Forelimb muscle (tissue), 1 donor: ENCODE results near the gene TMEM117. TPM values are rescaled to one million over a fixed set of nuclear protein-coding genes. Genes with fewer than 3 reads are reported as not detected.

Experiments used
- DNase-seq: peaks from one replicate; pipeline ENCODE4 v3.0.0-alpha.2; 2013; ENCODE audit warnings: low read depth
- polyA plus RNA-seq: library from polyadenylated mRNA; unstranded; fragments of 120-200 nt; gene quantifications from one replicate; pipeline ENCODE4 v1.2.1, GENCODE V29; 2013; ENCODE audit not compliant: insufficient read length

TMEM117 gene
- polyA plus RNA-seq: 8.5 TPM

DNA sequence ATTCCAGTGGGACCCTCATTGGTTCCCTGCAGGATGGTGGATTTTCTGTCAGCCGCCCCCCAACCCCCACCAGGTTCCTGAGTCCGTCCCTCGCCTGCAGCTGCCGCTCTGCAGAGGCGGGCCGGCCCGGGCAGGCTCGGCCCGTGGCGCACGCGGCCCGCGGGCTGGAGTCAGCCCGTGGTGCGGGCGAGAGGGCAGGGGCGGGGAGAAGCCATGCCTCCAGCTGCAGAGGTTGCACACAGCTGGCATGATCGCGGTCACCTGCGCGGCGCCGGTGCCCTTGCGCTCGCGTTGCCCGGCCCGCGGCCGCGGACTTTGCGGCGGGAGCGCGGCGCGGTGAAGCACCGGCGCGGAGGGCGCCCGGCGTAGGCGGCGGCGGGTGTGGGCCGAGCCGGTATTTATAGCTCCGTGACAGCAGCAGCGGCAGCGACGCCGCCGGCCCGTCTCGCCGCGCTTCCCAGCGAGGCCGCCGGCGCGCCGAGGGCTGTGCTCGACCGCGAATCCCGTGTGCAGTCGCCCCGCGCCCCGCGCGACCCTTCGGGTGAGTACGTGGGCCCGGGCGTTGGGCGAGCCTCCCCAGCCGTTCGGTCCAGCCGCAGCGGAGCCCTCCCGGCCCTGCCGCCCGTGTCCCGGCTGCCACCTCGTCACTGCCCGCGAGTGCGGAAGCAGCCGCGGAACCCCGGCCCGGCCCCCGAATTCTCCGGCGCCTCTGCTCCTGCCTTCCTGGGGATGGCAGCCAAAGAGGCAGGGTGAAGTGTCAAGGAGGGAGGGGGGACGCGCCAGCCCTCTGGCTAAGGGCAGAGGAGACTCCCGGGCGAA is at the start of gene TMEM117:
TMEM117 (plus strand) TSS at position 426 of the 819 bp plus-strand sequence.
- peak; percentile 17 for DNase-seq

DNA sequence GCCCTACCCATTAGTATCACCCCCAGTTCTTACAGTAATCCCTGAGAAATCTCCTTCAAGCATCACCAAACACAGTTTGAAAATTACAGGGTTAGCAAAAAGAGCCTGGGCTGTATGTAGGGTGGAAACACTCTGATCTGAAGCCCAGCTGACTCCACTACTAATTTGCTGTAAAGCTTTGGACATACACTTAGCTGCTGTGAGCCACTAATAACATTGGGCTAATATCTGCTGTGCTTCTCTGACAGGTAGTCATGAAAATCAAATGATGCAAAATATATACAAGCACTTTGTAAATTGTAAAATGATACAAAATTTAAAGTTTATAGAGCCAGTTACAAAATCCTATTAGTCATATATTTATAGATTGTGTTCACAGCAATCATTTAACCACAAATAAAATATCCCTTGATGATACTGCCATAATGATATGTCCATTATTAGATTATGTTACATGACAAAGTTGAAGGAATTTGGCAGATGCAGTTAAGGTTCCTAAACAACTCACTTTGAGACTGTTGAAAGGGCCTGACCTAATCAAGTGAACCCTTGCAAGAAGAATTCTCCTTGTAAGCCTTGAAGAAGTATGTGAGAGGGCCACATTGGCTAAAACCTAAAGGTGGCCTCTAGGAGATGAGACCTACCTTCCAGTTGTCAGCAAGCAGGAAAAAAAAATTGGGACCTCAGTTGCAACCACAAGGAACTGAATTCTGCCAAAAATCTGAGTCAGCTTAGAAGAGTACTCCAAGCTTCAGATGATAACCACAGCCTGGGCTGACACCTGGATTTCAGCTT is 48.8 kb upstream of the TMEM117 start:
- no peak for DNase-seq

DNA sequence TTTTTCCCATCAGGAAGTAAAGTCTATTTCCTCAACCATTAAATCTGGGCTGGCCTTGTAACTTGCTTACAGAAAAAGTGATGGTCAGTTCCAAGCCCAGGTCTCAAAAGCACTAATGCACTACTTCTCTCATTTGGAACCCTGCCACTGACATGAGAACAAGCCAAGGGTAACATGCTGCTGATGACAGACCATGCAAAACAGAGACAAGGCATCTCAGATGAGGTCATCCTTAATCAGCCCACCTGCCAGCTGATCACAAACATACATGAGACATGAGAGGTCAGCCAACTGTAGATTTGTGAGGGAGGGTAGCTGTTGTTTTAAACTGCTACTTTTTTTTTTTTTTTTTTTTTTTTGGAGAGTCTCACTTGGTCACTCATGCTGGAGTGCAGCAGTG is 45.9 kb upstream of the TMEM117 start:
- peak; percentile 22 for DNase-seq

DNA sequence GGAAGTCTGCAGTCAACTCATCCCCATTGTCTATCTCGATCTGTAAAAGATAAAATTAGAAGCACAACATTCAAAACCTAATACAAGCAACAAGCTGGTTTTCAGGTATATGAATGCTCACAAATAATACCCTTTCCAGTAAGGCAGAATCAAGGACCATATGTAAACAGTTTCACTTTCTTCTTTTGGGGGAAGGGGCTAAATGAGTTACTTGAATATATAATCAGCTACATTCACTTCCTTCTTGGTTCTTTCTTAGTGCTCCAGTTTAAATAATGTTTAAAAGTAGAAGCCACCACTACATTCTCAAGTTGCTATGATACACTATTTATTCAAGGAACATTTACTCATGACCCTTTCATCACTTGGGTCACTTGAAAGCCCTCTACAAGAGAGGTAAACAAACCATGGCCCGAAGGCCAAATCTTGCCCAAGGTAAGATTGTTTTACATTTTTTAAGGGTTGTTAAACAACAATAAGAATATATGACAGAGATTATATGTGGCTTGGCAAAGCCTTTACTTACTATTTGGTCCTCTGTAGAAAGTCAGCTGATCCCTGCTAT is 40.1 kb upstream of the TMEM117 start:
- DNase-seq: no peak

DNA sequence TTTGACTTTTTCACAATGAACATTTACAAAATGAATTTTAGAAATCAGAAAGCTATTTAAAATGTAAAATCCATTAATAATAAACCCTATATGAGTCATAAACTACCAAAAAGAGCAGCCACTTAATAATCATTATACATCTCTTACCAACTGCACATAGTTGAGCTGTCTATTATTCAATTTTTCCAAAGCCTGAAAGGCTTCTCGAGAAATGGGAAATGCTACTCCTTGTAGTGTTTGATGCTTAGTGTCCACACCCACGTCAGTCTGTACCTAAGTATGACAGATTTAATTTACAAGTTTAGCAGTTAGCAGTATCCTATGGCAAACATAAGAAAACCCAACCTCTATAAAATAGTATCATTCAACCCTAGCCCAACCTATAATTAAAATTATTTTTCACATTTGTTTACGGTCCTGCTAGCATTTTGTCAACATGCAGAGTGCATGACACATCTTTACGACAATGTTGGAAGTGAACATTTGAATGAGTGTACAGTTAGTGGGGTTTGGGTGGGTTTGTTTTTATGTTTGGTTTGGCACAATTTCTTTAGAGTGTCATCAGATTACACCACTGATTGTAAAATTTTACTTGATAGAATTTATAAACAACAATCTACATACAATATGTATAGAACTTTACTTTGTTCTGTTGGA is 38.2 kb upstream of the TMEM117 start:
- DNase-seq: no peak

DNA sequence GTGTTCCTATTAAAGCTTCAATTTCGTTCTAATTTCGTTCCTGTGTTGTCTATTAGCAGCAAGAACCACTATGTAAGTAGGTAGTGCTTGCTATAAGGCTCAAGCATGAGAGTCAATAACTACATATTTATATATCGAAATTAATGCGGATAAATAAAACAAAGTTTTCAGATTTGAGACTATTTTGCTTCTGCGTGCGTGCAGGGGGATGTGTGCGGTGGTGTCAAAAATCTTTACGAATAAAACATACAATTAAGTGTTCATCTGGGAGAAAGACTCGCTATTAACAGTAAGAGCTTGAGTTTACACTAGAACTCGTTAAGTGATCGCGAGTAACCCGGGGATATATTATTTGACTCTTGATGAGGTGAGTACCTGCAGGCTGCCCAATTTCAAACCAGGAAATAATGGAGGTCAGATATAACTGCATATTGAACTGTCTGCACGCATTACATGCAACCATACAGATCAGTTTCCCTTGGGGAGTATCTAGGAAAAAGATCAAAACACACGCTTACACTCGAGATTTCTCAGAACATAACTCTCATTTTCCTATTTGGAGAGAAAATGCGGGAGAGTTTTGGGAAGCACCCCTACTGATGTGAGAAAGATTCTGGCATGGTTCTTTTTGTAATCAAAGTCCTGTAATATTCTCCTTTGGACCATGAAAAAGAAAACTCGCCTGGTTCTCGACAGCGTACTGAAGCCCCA is 30.6 kb upstream of the TMEM117 start:
- peak; percentile 6 for DNase-seq

DNA sequence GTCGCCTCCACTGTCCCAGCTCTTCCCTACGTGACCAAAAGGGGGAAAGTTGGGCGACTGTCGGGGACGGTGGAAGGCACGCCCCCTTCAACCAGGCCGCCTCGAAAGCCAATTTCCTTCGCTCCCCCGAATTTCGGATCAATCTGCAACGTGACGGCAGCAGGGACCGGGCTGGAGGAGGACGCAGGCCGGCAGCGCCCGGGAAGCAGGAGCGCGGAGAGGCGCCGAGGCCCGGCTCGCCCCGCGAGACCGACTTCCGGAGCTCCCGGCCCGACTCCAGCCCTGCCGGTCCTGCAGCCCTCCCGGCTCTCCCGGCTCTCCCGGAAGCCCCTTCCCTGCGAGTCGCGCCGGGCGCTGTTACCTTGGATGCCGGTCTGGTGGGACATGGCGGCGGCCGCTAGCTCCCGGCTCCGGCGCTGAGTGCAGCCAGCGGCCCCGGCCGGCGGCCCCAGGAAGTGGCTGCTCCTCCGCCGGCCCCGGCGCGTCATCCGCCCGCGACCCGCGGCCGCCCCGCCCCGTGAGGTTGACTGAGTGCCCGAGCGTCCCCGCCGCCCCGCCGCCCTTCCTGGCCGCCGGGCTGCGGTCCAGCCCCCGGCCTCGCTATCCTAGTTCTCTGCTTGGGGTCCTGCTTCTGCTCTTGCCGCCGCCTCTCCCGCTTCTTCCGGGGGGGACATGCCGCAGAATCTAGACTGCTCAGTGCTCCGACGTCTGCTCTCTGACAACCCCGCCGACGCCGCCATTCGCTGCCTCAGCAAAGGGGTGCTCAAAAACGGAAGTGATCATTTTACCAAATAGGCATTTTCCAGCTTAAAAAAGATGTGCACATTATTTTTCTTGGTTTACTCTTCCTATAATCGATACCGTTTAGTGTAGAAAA is 29.8 kb upstream of the TMEM117 start, which contains the start of gene TWF1:
TWF1 (minus strand) TSS at position 458 of the 877 bp plus-strand sequence; CDS start at position 386, 72 bp downstream.
- DNase-seq: peak; percentile 59

DNA sequence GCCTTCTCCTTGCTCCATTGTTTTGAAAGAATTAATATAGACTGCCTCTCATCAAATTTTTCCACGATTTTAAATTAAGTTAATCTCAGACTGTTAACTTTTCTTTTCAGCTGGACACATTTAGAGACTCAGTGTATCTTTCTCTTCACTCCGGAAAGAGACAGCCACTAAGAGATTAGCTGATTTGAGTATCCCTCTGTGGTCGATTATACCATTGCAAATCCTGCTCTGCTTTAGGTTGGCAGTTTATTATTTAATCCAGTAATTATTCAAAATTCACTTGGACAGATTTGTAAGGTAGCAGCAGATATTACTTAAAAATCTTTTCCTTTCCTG is 29.2 kb upstream of the TMEM117 start:
- DNase-seq: no peak

DNA sequence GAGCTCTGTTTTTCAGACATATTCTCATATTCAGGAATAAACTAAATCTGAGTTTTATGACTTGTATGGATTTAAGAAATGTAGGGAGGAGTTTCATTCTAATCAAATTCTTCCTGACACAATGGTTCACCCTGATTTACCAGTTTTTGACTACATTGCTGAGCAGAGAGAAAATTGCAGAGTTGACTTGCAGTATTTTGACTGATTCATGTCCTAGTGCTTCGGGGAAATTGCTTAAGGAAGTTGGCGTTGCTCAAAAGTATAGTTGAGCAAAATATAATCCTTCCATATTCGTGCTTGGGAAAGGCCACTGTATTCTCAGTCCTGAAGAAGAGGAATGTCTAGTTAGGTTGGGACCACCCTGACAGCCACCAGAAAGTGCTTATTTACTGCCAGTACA is 28.5 kb upstream of the TMEM117 start:
- no peak for DNase-seq

DNA sequence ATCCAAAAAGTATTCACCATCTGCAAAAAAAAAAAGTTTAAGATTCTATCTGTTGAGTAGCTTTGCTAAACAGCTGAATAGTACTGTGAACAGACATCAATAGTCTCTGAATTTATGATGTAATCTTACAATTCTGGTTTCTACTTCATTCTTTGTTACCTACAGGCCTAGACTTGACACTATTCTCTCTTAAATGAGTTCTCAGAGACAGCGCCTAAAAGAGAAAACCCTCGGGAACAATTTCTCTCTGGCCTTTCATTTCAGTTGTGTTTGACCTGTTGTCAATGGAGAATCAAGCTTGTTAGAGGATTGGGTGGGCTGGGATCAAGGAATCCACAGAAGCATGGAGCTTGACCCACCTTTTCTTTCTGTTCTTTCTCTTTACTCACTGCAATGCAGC is 23.8 kb upstream of the TMEM117 start:
- no peak for DNase-seq

DNA sequence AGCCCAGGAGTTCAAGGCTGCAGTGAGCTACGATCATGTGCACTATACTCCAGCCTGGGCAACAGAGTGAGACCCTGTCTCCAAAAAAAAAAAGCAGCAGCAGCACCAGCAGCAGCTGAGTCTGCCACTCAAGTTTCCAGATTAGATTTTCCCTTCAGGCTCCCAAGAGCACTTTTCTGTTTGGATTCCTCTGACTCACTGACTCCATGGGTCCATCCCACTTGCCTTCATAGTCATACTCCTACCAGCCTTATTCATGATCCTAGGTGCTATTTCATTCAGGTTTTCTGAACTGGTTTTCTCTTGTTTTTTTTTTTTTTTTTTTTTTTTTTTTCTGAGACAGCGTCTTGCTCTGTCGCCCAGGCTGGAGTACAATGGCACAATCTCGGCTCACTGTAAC is 23.0 kb upstream of the TMEM117 start:
- DNase-seq: no peak

DNA sequence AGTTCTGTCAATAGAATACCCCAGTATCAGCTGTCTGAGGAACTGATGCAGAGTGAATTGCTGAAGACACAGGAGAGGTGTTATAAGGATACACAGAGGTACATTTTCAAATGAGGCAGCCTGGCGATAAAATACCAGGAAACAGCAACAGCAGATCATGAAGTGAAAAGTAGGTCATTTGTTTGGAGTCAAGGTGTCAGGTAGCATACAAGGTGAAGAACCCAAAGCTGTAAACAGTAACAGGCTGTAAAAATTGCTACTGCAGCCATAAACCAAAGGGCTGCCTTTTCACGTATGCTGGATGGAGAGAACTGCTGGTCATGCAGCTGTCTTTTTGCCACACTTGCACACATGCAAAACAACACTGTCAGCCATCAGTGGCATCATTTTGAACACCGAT is 20.5 kb upstream of the TMEM117 start:
- DNase-seq: no peak

DNA sequence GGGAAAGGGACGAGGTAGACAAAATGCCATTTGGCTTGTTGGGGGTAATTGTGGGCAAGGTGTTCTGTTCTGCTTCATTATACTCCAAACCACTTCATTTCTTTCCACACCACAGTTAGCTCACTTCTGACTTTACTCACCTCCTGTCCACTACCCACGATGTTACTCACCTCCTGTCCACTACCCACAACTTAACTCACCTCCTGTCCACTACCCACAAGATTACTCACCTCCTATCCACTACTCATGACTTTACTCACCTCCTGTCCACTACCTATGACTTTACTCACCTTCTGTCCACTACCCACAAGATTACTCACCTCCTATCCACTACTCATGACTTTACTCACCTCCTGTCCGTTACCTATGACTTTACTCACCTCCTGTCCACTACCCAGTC is 19.7 kb upstream of the TMEM117 start:
- DNase-seq: no peak

DNA sequence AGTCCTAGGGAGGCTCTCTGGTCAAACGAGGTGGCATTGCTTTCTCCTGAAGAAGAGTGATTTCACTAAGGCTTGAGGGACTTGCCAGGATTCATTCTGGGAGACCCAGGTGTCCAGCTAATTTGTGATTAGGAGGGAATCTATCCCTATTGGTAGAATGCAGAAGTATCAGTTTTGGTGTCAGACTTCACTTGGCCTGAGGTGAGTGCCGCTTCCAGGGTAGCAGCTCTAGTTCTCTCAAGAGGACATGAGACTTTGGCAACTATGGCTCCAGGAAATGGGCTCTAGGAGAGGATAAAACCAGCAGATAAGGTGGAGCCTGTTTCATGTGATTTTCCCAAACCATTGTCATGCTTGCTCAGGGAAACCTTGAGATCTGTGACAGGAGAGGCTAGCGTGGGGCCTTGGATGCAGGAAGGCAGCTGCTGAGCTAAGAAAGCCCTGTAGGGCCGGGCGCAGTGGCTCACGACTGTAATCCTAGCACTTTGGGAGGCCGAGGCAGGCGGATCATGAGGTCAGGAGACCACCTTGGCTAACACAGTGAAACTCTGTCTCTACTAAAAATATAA is 11.6 kb upstream of the TMEM117 start:
- DNase-seq: no peak

DNA sequence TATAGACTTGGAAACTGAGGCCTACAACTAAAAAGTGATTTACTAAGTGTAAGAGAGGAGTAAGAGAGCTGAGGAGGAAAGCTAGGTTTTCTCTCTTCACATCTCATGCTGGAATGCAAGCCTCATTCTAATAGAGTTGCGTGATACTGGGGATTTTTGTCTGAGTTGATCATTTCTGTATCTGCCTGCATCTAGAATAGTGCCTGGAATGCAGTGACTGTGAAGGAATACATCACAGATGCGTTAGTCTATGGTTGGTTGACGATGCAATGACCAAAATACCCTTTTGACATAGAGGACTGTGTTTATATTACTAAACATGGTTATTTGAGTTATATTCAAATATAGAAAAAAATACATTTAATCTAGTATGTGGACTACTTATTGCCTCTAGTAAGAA is 9.2 kb upstream of the TMEM117 start:
- no peak for DNase-seq

DNA sequence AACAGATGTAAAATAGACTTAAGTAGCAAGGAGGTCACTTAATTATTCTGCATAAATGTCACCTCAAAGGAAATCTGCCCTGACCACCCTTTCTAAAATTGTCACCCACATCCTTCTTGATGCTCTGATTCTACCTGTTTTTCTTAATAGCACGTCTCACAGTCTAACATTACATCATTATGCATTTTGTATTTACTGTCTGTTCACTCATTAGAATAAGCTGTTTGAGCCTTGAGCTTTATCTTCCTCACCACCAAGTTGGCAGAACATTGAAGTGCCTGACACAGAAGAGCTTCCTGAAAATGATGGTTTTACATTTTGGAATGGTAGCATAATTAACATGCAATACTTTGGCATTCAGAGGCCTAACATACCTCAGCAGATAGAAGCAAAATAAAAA is 8.8 kb upstream of the TMEM117 start:
- DNase-seq: no peak

DNA sequence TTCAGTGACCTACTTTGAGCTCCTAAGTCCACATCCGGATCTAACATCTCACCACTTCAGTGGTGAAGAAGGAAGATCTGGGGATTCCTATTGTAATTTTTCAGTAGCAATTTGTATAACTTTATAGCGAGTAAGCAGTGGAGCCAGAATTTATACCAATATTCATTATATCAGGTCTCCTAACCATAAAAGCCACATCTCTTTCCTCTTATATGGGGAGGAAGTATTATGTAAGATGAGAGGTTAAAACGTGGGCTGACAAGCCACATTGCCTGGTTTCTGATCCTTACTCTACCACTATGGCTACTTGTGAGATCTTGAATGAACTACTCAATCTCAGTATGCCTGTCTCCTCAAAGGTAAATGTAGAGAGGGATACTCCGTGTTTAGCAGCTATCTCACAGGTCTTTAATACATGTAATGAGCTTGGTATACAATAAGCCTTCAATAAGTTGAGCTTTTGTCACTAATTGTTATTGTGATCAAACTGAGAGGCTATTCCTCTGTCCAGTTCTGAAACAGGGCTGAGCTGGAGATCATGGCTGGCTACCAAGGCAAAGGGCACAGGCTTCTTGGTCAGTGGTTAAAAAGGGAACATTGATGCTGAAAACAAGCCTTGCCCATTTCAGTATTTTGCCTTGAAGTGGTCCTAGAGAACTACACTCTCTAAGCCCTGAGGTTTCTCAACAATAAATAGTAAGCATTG is 3.3 kb upstream of the TMEM117 start:
- no peak for DNase-seq

DNA sequence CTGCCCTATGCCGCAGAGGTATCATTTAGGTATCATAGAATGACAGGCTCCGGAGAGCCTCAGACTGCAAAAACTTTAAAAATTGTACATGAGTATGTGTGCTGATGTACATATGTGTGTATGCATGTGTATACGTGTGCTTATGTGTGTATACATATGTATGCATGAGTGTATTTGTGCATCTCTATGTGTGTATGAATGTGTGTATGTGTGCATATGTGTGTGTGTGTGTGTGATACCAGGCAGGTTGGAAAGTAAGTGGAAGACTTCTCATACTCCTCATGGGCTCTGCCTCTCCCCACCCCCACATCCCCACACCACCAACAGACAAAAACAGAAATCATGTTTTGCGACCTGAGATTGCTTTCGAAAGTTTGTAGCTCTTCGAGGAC is 621 bp upstream of the TMEM117 start:
- DNase-seq: no peak

DNA sequence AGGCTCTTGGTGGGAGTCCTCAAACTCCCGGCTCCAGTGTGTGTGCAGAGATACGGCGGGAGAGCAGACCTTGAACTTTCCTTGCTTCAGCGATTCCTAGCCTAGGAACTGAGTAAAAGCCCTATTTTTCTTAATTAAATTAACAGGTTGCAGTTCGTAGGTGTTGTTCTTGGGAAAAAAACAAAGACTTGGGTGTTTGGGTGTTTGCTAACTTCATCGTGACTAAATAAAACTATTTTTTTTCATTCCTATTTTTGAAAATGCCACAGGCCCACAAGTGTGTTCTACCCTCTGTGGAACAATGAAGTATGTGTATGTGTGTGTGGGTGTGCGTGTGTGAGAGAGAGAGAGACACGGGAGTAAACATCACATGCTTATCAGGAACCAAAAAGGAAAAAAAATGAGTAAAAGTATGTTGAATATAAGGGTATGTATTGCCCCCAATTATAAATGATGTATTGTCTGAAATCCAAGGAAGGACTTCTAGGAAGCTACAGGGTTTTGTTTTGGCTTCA is 651 bp downstream of the TMEM117 start:
- peak; percentile 19 for DNase-seq
